HG03378 (cell line): Measurements from ENCODE around the gene EMC7.
"Not testable (repeated sequence)": the region's sequence is repeated elsewhere in the genome, so short reads cannot be mapped to it uniquely, and the experiment has no call there.

Source experiments
- ATAC-seq: cut with Tn5 transposase; IDR thresholded peaks from one replicate; pipeline ENCODE4 v1.9.1; 2021; ENCODE audit warnings: mild to moderate bottlenecking, moderate library complexity; ENCODE audit not compliant: unreplicated experiment

Gene EMC7

DNA sequence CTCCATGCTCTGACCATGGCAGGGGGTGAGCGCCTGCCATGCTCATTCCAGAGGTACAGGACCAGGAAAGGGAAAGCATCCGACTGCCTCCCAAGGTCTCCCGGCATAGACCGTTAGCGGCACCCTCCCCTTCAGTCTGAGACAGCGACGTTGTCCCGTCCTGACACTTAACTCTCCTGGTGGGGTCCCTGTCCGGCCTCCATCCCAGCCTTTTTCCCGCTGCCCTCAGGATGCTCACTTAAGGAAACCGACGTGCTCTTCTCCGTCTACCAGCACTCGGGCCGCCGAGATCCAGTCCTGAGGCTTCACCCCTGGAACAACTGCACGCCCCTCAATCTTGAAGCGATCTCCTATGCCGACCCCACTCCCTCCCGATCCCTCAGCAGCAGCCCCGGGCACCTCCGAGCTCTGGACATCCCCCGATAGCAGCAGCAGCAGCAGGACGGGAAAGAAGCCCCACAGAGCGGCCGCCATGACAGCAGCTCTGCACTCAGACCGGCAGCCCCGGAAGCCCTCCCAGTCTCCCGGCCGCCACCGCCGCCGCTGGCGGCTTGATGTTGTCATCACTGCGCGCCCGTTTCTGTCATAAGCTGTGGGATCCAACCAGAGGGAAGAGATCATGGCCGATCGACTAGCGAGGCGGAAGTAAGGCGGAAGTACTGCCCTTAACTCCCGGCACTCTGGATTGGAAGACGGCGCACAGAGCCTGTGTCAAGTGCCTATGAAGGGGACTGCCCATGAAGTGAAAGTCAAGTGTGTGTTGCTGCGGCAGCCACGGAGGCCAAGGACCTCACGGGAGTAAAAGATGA, at the start of gene EMC7, which contains the start of gene PGBD4:
TSS of gene EMC7 (minus strand) at position 497 of the 809 bp plus-strand sequence. CDS start at position 474, 23 bp downstream.
TSS of gene PGBD4 (plus strand) at position 718 of the 809 bp plus-strand sequence. CDS start 449 bp downstream, outside the sequence.
- ATAC-seq, result peak; percentile 97

GRCh38 chr15:34147371-34148140, 45.9 kb upstream of the EMC7 start:
- no peak for ATAC-seq

GRCh38 chr15:34133511-34133910, 31.8 kb upstream of the EMC7 start:
- ATAC-seq, result no peak

- no peak for ATAC-seq
Observed at GRCh38 chr15:34132881-34133280, 31.2 kb upstream of the EMC7 start.

GRCh38 chr15:34128898-34129297, 27.2 kb upstream of the EMC7 start:
- no peak for ATAC-seq

- no peak for ATAC-seq
Observed at GRCh38 chr15:34126522-34126921, 24.9 kb upstream of the EMC7 start.

DNA sequence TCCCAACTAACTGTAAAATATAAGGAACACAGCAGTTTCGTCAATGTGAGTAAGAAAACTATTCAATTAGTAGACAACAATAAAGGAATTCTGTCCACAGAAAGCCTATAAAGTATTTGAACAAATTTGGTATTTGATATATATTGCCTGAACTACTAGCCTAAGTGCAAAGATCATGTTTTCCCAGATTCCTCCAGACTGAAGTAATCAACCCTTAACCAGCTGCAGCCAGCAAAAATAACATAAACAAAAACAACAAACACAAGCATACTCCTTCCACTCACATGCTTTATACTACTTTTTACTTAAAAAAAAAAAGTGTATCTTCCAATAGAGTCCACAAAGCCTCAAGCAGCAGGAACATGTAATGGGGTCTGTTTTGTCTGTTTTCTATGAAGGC, 24.3 kb upstream of the EMC7 start:
- no peak for ATAC-seq

DNA sequence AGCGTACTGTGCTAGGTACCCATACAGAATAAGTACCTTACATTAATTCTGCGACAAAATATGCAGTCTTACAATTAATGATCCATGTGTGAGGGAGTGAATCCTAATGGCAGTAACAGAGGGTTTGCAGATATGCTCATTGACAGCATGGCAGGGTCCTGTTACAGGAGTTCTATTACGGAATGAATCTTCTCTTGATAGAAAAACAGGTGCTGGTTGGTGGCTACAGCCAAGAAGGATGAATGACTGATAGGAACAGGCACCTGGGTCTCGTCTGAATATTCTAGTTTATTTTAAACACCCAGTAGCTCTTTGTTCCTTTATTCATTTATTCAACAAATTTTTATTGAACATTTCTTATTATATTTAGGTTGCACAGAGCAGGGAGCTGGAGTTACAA, 23.0 kb upstream of the EMC7 start:
- no peak for ATAC-seq

DNA sequence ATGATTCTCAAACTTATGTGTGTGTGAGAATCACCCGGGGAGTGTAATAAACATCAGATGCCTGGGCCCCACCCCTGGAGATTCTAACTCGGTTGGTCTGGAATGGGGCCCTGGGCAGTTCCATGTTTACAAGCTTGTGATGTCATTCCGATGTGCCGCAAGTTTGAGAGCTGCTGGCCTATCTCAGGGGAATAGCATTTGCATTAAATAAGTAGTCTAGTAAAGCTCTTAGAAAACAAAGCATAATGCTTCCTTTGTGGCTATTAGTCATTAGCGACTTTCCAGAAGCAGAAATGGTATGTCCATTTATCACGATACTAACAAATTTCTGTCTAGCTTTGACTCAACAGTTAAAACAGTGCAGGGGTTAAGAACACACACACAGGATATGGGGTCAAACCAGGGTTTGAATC, 21.1 kb upstream of the EMC7 start:
- ATAC-seq, result peak; percentile 56

GRCh38 chr15:34121786-34122185, 20.1 kb upstream of the EMC7 start:
- not testable (repeated sequence) for ATAC-seq

- ATAC-seq, result not testable (repeated sequence)
Observed at GRCh38 chr15:34120420-34120819, 18.8 kb upstream of the EMC7 start.

GRCh38 chr15:34119291-34119690, 17.6 kb upstream of the EMC7 start:
- no peak for ATAC-seq

- ATAC-seq, result no peak
Observed at GRCh38 chr15:34116620-34117019, 15.0 kb upstream of the EMC7 start.

- no peak for ATAC-seq
Observed at GRCh38 chr15:34114739-34115138, 13.1 kb upstream of the EMC7 start.

- no peak for ATAC-seq
Observed at GRCh38 chr15:34114215-34114614, 12.6 kb upstream of the EMC7 start.

DNA sequence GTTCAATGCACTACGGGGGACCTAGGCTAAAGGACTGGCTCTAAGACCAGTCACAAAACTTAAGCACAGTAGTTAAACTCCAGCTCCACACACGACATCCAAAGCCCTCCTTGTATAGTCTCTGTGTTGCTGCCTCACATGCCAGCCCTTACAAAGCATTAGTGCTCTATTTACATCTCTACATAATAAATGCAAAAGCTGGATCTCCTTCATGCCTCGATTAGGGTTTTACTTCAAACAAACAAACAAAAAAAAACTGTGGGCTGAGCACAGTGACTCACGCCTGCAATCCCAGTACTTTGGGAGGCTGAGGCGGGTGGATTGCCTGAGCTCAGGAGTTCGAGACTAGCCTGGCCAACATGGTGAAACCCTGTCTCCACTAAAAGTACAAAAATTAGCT, 9.8 kb upstream of the EMC7 start:
- ATAC-seq, result no peak

DNA sequence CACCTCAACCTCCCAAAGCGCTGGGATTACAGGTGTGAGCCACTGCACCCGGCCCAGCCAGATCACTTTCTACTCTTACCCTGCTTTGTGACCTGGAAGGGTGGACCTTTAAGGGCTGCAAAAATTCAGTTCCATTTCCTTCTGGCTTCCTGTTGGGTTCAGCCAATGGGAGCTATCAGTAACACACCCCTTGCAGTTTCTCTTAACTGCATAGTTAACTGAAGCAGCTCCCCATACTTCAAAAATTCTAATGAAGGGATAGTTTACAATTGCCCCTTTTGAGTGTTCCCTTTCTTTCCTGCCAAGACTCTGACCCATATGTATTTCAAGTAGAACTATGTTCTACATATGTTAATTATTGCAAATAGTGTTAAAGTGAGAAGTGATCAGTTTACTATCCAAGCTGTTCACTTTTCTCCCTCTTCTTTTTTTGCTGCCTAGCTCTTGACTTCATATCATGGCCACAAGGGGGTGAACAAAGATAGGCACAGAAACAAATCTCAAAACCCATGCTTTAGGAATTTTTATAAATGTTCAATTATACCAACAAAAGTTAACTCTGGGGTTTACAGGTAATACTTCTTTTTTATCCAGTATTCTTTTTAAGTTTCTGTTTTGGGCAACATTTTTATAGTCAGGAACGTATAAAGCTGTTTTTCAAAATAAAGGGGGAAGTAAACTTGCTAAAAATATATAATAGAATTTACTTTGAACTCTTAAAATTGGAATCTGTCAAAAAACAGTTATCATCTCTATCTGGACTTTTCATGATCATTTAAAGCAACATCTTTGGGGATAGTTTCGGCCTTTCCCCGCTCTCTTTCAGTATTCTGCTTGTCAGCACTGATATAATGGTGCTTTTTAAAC, 8.4 kb upstream of the EMC7 start:
- ATAC-seq, result no peak

GRCh38 chr15:34107315-34107714, 5.7 kb upstream of the EMC7 start:
- no peak for ATAC-seq

DNA sequence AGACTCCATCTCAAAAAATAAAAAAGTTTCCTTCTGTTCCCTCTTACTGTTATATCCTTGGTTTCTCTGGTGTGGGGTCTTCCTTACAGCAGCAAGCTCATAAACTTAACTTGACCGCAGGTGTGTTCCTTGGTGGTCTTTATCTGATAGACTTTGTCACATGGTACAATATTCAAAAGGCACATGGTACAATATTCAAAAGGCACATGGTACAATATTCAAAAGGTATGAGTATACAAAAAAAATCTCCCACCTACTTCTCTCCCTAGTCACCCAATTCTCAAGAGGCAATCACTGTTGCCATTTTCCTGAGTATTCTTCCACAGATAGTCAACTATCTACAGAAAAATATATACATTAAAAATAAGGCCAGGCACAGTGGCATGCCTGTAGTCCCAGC, 4.8 kb upstream of the EMC7 start:
- no peak for ATAC-seq

DNA sequence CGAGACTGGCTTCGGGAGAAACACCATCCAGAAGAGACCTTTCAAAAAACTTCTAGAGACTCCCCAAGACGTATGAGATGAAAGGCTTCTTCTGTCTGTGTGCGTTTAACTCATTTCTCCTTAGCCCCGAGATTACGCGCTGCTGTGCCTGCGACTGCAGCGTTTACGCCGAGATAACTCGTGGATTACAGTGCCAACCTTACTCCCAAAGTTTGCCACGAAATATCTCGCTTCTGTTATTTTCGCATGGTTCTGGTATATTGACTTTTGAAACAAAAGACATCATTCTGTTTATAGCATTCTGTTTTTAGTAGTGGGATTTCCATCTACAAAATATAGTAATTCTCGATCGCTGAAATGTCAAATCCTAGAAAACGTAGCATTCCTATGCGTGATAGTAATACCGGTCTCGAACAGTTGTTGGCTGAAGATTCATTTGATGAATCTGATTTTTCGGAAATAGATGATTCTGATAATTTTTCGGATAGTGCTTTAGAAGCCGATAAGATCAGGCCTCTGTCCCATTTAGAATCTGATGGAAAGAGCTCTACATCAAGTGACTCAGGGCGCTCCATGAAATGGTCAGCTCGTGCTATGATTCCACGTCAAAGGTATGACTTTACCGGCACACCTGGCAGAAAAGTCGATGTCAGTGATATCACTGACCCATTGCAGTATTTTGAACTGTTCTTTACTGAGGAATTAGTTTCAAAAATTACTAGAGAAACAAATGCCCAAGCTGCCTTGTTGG, 688 bp upstream of the EMC7 start:
- no peak for ATAC-seq
